ENCODE measurements around the gene CAGE1. TPM values are rescaled to one million over a fixed set of nuclear protein-coding genes. Genes with fewer than 3 reads are reported as not detected.
A peak's percentile ranks its signal among the peaks of the same experiment; 100 is the strongest.

The CAGE1 gene
- total and polyA plus RNA-seq, 8 donors, result 0.08 to 0.16 (median 0.10) TPM; not detected in 4

DNA sequence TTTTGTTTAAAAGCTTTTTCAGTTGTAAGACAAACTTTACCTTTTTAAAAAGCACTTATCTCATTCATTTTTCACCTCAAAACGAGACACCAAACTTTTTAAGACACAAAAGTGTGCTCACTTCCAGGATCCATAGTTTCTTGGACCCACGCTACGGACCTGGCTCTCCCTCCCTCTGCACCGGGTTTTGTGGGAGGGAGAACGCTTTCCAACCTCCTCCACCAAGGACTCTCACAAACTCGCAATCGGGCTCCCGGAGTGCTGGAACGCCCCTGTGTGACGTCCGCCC, 436 bp downstream of the CAGE1 start:
- H3K27ac ChIP-seq, result peak overlapping the region; percentile 92 to 95
- TF ChIP-seq, protein P1, sequence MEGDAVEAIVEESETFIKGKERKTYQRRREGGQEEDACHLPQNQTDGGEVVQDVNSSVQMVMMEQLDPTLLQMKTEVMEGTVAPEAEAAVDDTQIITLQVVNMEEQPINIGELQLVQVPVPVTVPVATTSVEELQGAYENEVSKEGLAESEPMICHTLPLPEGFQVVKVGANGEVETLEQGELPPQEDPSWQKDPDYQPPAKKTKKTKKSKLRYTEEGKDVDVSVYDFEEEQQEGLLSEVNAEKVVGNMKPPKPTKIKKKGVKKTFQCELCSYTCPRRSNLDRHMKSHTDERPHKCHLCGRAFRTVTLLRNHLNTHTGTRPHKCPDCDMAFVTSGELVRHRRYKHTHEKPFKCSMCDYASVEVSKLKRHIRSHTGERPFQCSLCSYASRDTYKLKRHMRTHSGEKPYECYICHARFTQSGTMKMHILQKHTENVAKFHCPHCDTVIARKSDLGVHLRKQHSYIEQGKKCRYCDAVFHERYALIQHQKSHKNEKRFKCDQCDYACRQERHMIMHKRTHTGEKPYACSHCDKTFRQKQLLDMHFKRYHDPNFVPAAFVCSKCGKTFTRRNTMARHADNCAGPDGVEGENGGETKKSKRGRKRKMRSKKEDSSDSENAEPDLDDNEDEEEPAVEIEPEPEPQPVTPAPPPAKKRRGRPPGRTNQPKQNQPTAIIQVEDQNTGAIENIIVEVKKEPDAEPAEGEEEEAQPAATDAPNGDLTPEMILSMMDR (IDR thresholded peaks at IDR 0.05), result no peak
- H3K9me3 ChIP-seq, result no peaks in the 10 kb centered on the region
- intact Hi-C loops (cut with DNase I), result no loop called here
- ATAC-seq, result peak; percentile 87
- no peaks in the 10 kb centered on the region for H3K27me3 ChIP-seq
- peaks cover 0 to 12% of the 10 kb centered on the region in 2 donors for H3K36me3 ChIP-seq
- peak overlapping the region; percentile 83 to 94 for H3K4me3 ChIP-seq
- peaks cover 7 to 28% of the 10 kb centered on the region in 2 donors for H3K4me1 ChIP-seq
- DNase-seq, result no peak

DNA sequence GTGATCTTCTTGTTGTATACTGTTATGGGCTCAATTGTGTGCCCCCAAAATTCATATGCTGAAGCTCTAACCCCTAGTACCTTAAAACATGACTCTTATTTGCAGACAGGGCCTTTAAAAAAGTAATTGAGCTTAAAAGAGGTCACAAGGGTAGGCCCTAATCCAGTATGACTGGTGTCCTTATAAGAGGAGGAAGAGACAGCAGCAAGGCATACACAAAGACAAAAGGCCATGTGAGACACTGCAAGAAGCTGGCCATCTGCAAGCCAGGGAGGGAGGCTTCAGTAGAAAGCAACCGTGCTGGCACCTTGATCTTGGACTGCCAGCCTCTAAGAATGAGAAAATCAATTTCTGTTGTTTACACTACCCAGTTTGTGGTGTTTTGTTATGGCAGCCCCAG, 8.4 kb downstream of the CAGE1 start:
- H3K36me3 ChIP-seq, result no peaks in the 10 kb centered on the region
- H3K9me3 ChIP-seq, result no peaks in the 10 kb centered on the region
- H3K27ac ChIP-seq, result no peak overlapping the region
- H3K4me1 ChIP-seq, result no peaks in the 10 kb centered on the region
- no peaks in the 10 kb centered on the region for H3K27me3 ChIP-seq
- intact Hi-C loops (cut with DNase I), result no loop called here
- ATAC-seq (no peak), DNase-seq (no peak)
- TF ChIP-seq, protein P1 (IDR thresholded peaks at IDR 0.05), result no peak
- H3K4me3 ChIP-seq, result no peak overlapping the region

- Histone ChIP-seq H3K36me3 (no peaks in the 10 kb centered on the region), H3K4me1 (no peaks in the 10 kb centered on the region), H3K27ac (no peak overlapping the region), H3K4me3 (no peak overlapping the region), H3K9me3 (no peaks in the 10 kb centered on the region), H3K27me3 (no peaks in the 10 kb centered on the region)
- ATAC-seq (no peak), DNase-seq (no peak)
- TF ChIP-seq, protein P1 (IDR thresholded peaks at IDR 0.05), result no peak
- intact Hi-C loops (cut with DNase I), result no loop called here
Observed at GRCh38 chr6:7378740-7379139, 10.8 kb downstream of the CAGE1 start.

- no peak overlapping the region for H3K4me3 ChIP-seq
- H3K4me1 ChIP-seq, result no peaks in the 10 kb centered on the region
- H3K9me3 ChIP-seq, result no peaks in the 10 kb centered on the region
- no peak for DNase-seq
- TF ChIP-seq, protein P1 (IDR thresholded peaks at IDR 0.05), result no peak
- no peak overlapping the region for H3K27ac ChIP-seq
- no peak for ATAC-seq
- no peaks in the 10 kb centered on the region for H3K36me3 ChIP-seq
- no peaks in the 10 kb centered on the region for H3K27me3 ChIP-seq
- intact Hi-C loops (cut with DNase I), result no loop called here
Observed at GRCh38 chr6:7377961-7378360, 11.6 kb downstream of the CAGE1 start.

DNA sequence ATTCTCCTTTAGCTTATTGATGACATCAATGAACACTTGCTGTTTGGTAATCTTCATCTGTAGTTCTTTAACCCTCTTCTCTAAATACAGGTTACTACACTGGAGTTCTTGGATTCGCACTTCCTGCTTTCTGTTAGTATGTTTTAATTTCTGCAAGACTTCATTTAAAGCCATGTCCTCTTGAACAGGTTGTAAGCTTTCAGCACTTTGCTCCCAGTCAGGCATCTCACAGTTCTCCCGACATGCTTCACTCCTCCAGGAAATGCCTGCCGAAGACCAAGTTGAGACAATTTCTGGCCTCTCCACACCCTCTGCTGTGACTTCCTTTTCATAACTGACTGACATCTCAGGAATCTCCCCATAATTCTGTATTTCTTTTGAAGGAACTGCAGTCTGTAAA, 15.8 kb downstream of the CAGE1 start:
- ATAC-seq, result no peak
- intact Hi-C loops (cut with DNase I), result no loop called here
- Histone ChIP-seq H3K4me3 (no peak overlapping the region), H3K27ac (no peak overlapping the region), H3K27me3 (no peaks in the 10 kb centered on the region), H3K4me1 (no peaks in the 10 kb centered on the region), H3K36me3 (no peaks in the 10 kb centered on the region), H3K9me3 (no peaks in the 10 kb centered on the region)
- DNase-seq, result no peak
- TF ChIP-seq, protein P1 (IDR thresholded peaks at IDR 0.05), result no peak
